HEK293 (cell line): Measurements from ENCODE around the gene SUPT3H.

Experiments
- CTCF ChIA-PET: fragments of 350-600 bp; formaldehyde crosslinking; extraction: SDS; loops from one replicate; lab custom pipeline; 2021; ENCODE audit warnings: antibody characterized with exemption; lab: Yijun Ruan, JAX
- POLR2A ChIA-PET: fragments of 300-600 bp; formaldehyde crosslinking; extraction: SDS; loops from one replicate; lab custom pipeline; 2020; ENCODE audit warnings: antibody characterized with exemption, inconsistent platforms; lab: Yijun Ruan, JAX
- H3K27ac ChIP-seq: fragments of 200-500 bp; sonication (Bioruptor generic); 2 replicates; pipeline ENCODE4 v1.5.1; 2014; ENCODE audit warnings: low read depth, low read length, control low read depth, inconsistent platforms; ENCODE audit errors: extremely low read depth
- H3K36me3 ChIP-seq, 2 experiments: fragments of 200-500 bp in 1 of 2; sonication (Bioruptor generic) in 1 of 2; 1 replicate in 1 of 2; 2 replicates in 1 of 2; pipeline ENCODE4 v1.5.1; 2014 to 2017; ENCODE audit warnings: inconsistent platforms in 2 of 2, low read length in 2 of 2; ENCODE audit not compliant: control insufficient read depth in 2 of 2, insufficient read depth in 1 of 2
- H3K4me1 ChIP-seq: fragments of 200-500 bp; sonication (Bioruptor generic); 2 replicates; pipeline ENCODE4 v1.5.1; 2014; ENCODE audit warnings: mild to moderate bottlenecking, low read length, inconsistent platforms; ENCODE audit not compliant: control insufficient read depth, insufficient read depth
- H3K4me3 ChIP-seq: 2 replicates; pipeline ENCODE4 v1.5.1; 2011; ENCODE audit warnings: low read depth, mild to moderate bottlenecking, control low read depth, low read length, moderate library complexity
- H3K9me3 ChIP-seq: fragments of 200-500 bp; sonication (Bioruptor generic); 2 replicates; pipeline ENCODE4 v1.5.1; 2014; ENCODE audit warnings: low read depth, low read length, inconsistent platforms; ENCODE audit not compliant: control insufficient read depth, insufficient read depth
- MEIS1 ChIP-seq: sonication (generic); formaldehyde crosslinking; IDR thresholded peaks from 2 replicates; pipeline ENCODE4 v1.8.1; 2022; ENCODE audit warnings: missing genetic modification reagents, mild to moderate bottlenecking, borderline replicate concordance
- PRDM4 ChIP-seq: fragments of 450-650 bp; formaldehyde crosslinking; IDR thresholded peaks from 2 replicates; pipeline ENCODE4 v1.5.1; 2017; ENCODE audit warnings: missing biosample characterization, missing genetic modification characterization
- SETDB1 ChIP-seq: IDR thresholded peaks from one replicate; pipeline ENCODE4 v1.6.1; 2017; ENCODE audit warnings: mild to moderate bottlenecking, low read length, moderate library complexity, mixed read lengths; ENCODE audit not compliant: insufficient read length
- ZBTB20 ChIP-seq: fragments of 450-650 bp; formaldehyde crosslinking; IDR thresholded peaks from 2 replicates; pipeline ENCODE4 v1.5.1; 2016; ENCODE audit warnings: missing biosample characterization, missing genetic modification characterization
- ZBTB26 ChIP-seq: fragments of 450-650 bp; formaldehyde crosslinking; optimal IDR thresholded peaks from 2 replicates; pipeline ENCODE3; 2016; ENCODE audit warnings: missing biosample characterization, mild to moderate bottlenecking, missing genetic modification characterization
- ZBTB7A ChIP-seq: fragments of 450-650 bp; formaldehyde crosslinking; IDR thresholded peaks from 2 replicates; pipeline ENCODE4 v1.5.1; 2016; ENCODE audit warnings: low read depth, missing biosample characterization, missing genetic modification characterization
- ZFHX2 ChIP-seq: fragments of 450-650 bp; formaldehyde crosslinking; conservative IDR thresholded peaks from 2 replicates; pipeline ENCODE4 v1.5.1; 2016; ENCODE audit warnings: missing biosample characterization, missing genetic modification characterization
- ZFP37 ChIP-seq: fragments of 450-650 bp; formaldehyde crosslinking; IDR thresholded peaks from 2 replicates; pipeline ENCODE4 v1.5.1; 2016; ENCODE audit warnings: missing biosample characterization, missing genetic modification characterization
- ZNF138 ChIP-seq: fragments of 450-650 bp; formaldehyde crosslinking; IDR thresholded peaks from 2 replicates; pipeline ENCODE4 v1.5.1; 2016; ENCODE audit warnings: missing biosample characterization, missing genetic modification characterization, borderline replicate concordance
- ZNF16 ChIP-seq: fragments of 450-650 bp; formaldehyde crosslinking; IDR thresholded peaks from 2 replicates; pipeline ENCODE4 v1.5.1; 2016; ENCODE audit warnings: low read depth, missing biosample characterization, missing genetic modification characterization
- ZNF2 ChIP-seq: fragments of 450-650 bp; formaldehyde crosslinking; IDR thresholded peaks from 2 replicates; pipeline ENCODE4 v1.5.1; 2016; ENCODE audit warnings: missing biosample characterization, missing genetic modification characterization
- ZNF211 ChIP-seq: fragments of 450-650 bp; formaldehyde crosslinking; IDR thresholded peaks from 2 replicates; pipeline ENCODE4 v1.5.1; 2016; ENCODE audit warnings: low read depth, missing biosample characterization, missing genetic modification characterization
- ZNF214 ChIP-seq: fragments of 450-650 bp; formaldehyde crosslinking; IDR thresholded peaks from 2 replicates; pipeline ENCODE4 v1.5.1; 2017; ENCODE audit warnings: missing biosample characterization, mild to moderate bottlenecking, missing genetic modification characterization, borderline replicate concordance
- ZNF221 ChIP-seq: fragments of 450-650 bp; formaldehyde crosslinking; IDR thresholded peaks from 2 replicates; pipeline ENCODE4 v1.5.1; 2017; ENCODE audit warnings: missing biosample characterization, missing genetic modification characterization, borderline replicate concordance
- ZNF239 ChIP-seq: fragments of 450-650 bp; formaldehyde crosslinking; IDR thresholded peaks from 2 replicates; pipeline ENCODE4 v1.5.1; 2016; ENCODE audit warnings: missing biosample characterization, missing genetic modification characterization
- ZNF311 ChIP-seq: fragments of 450-650 bp; formaldehyde crosslinking; IDR thresholded peaks from 2 replicates; pipeline ENCODE4 v1.5.1; 2017; ENCODE audit warnings: missing biosample characterization, missing genetic modification characterization, borderline replicate concordance
- ZNF341 ChIP-seq: fragments of 450-650 bp; formaldehyde crosslinking; IDR thresholded peaks from 2 replicates; pipeline ENCODE4; 2016; ENCODE audit warnings: low read depth, missing biosample characterization, missing genetic modification characterization
- ZNF639 ChIP-seq: fragments of 450-650 bp; formaldehyde crosslinking; IDR thresholded peaks from 2 replicates; pipeline ENCODE4 v1.5.1; 2016; ENCODE audit warnings: missing biosample characterization, missing genetic modification characterization
- ZNF658 ChIP-seq: fragments of 450-650 bp; formaldehyde crosslinking; IDR thresholded peaks from 2 replicates; pipeline ENCODE4; 2016; ENCODE audit warnings: missing biosample characterization, missing genetic modification characterization
- ZNF768 ChIP-seq: fragments of 450-650 bp; formaldehyde crosslinking; IDR thresholded peaks from 2 replicates; pipeline ENCODE4 v1.5.1; 2018; ENCODE audit warnings: missing biosample characterization, mild to moderate bottlenecking, missing genetic modification characterization
- ZNF837 ChIP-seq: fragments of 450-650 bp; formaldehyde crosslinking; IDR thresholded peaks from 2 replicates; pipeline ENCODE4 v1.5.1; 2016; ENCODE audit warnings: missing biosample characterization, missing genetic modification characterization
- ZSCAN23 ChIP-seq: fragments of 450-650 bp; formaldehyde crosslinking; IDR thresholded peaks from 2 replicates; pipeline ENCODE4 v1.5.1; 2016; ENCODE audit warnings: missing biosample characterization, missing genetic modification characterization

SUPT3H gene

GRCh38 chr6:45394586-45395095 lies 16.9 kb upstream of the SUPT3H start:
- H3K4me1 ChIP-seq, result no peaks in the 10 kb centered on the region
- CTCF ChIA-PET, result interaction anchor here (0.6 to 1.1 kb wide), 4 partner anchors 9 to 924 kb away, joined by 3 to 4 read pairs (median 4); no protein-coding TSS in a partner anchor
- no peak for TF ChIP-seq ZBTB26 (tag by site-specific recombination)
- TF ChIP-seq ZBTB20, result no peak
- TF ChIP-seq ZNF221 (tag by site-specific recombination), result no peak
- TF ChIP-seq ZNF768 (tag by site-specific recombination), result no peak
- TF ChIP-seq ZNF341, result no peak
- TF ChIP-seq ZNF16 (tag by site-specific recombination), result no peak
- no peak for TF ChIP-seq ZNF239 (tag by site-specific recombination)
- TF ChIP-seq ZFHX2, result no peak
- TF ChIP-seq ZBTB7A (tag by site-specific recombination), result no peak
- no peak for TF ChIP-seq ZNF211 (tag by site-specific recombination)
- TF ChIP-seq, all 188 proteins: peak for 0
- H3K9me3 ChIP-seq, result no peaks in the 10 kb centered on the region
- H3K4me3 ChIP-seq, result no peak overlapping the region
- no peak overlapping the region for H3K27ac ChIP-seq
- POLR2A ChIA-PET, result interaction anchor here (1.4 kb wide), 1 partner anchor 17 kb away, joined by 4 read pairs; the partner anchor contains the start of gene SUPT3H
- H3K36me3 ChIP-seq, result no peaks in the 10 kb centered on the region

GRCh38 chr6:45388328-45388727 lies 10.6 kb upstream of the SUPT3H start:
- CTCF ChIA-PET, result interaction anchor here (1.0 kb wide), 1 partner anchor 326 kb away, joined by 4 read pairs; no protein-coding TSS in a partner anchor

More at GRCh38 chr6:45388328-45388727, 10.6 kb upstream of the SUPT3H start:
- no peaks in the 10 kb centered on the region for H3K9me3 ChIP-seq
- H3K36me3 ChIP-seq, result no peaks in the 10 kb centered on the region
- POLR2A ChIA-PET, result no interaction called here
- H3K27ac ChIP-seq, result no peak overlapping the region
- H3K4me1 ChIP-seq, result no peaks in the 10 kb centered on the region
- H3K4me3 ChIP-seq, result no peak overlapping the region
- TF ChIP-seq ZFP37 (tag by site-specific recombination) (no peak), PRDM4 (tag by site-specific recombination) (no peak), ZNF837 (tag by site-specific recombination) (no peak), SETDB1 (no peak), ZNF639 (no peak), ZNF658 (tag by site-specific recombination) (no peak), ZSCAN23 (tag by site-specific recombination) (no peak), ZNF214 (tag by site-specific recombination) (no peak), MEIS1 (CRISPR knock-in tag) (no peak), ZNF2 (tag by site-specific recombination) (no peak), ZNF138 (tag by site-specific recombination) (no peak), ZNF311 (tag by site-specific recombination) (no peak), ZNF221 (tag by site-specific recombination) (no peak)
